NCI-H345 treated with DMSO at 0.1 percent for 48 hours (cell line): ENCODE data around the gene FILIP1L.
A peak's percentile ranks its signal among the peaks of the same experiment; 100 is the strongest.

ENCODE experiments used
- DNase-seq: peaks from one replicate; lab custom pipeline; 2025; ENCODE audit not compliant: unreplicated experiment; lab: John Stamatoyannopoulos, UW

FILIP1L gene

DNA sequence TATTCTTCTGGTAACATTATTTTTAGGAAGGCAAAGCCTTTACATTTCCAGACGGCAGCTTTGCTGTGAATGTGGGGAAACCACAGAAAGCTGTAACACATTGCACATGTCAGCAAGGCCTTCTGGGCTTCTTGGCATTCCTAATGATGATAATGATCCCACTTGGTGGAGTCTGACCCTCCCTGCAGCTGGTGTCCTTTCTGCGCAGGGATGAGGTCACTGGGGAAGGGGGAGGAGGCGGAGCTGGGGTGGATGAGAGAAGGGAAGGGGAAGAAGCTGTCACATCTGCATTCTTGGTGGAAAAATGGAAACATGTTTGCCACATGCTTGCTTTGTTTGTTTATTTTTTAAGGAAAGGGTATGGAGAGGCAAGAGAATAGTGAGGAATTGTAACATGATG, 68.6 kb downstream of the FILIP1L start:
- no peak for DNase-seq

DNA sequence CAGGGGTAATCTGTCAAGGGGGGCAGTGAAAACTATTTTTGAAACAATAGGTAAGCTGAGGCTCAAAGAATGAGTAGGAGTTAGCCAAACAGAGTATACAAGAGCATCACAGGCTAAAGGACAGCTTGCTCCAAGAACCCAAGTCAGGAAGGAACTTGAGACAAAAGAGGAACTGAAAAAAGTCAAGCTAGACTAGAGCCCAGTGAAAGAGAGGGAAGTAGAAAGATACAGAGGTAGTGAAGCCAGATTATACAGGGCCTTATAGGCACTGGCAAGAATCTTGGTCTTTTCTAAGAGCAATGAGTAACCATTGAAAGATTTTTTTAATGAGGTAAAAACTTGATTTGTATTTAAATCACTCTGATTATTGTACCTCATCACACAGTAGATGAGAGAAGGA, 69.9 kb downstream of the FILIP1L start:
- no peak for DNase-seq

GRCh38 chr3:100043271-100043670, 71.0 kb downstream of the FILIP1L start:
- no peak for DNase-seq

- no peak for DNase-seq
Observed at GRCh38 chr3:100042166-100042981, 71.9 kb downstream of the FILIP1L start.

DNA sequence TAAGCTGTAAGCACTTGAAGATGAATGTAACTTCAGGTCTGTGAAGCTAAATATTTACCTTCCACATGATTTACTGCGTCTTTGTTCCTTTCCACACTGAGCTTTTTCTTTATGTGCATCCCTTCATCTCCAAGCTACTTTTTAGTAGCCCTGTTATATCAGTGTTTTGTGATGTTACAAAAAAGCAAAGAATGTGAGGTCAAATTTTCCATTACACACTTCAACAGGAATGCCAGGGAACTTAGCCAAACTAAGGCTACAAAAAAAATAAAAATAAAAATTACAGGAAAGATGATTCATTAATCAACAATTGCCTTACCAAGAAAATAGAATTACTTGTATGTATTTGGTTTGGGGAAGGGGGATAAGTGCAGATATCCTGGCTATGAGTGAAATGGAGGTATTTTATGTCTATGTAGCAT, 73.0 kb downstream of the FILIP1L start:
- DNase-seq, result no peak

GRCh38 chr3:100040451-100041225, 73.7 kb downstream of the FILIP1L start:
- no peak for DNase-seq

GRCh38 chr3:100039075-100039474, 75.2 kb downstream of the FILIP1L start:
- no peak for DNase-seq

- DNase-seq, result no peak
Observed at GRCh38 chr3:100033903-100034471, 80.3 kb downstream of the FILIP1L start.

- DNase-seq, result no peak
Observed at GRCh38 chr3:100033184-100033583, 81.1 kb downstream of the FILIP1L start.

DNA sequence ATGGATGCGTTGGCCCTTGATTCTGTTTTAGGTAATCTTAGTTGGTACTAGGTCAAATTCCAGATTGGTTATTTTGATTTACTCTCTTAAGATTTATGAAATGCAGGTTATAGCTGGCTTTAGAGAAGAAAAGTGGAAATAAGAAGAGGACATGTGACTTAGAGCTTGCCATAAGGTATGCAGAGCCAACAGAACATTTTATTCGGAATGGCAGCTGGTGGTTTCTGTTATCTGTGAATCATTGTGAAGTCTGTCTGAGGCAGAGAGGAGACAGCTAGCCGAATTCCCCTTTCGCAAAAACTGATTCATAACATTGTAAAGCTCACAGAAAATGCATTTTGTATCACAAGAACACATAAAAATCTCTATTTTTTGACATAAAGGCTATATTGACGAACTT, 82.1 kb downstream of the FILIP1L start:
- DNase-seq, result no peak

DNA sequence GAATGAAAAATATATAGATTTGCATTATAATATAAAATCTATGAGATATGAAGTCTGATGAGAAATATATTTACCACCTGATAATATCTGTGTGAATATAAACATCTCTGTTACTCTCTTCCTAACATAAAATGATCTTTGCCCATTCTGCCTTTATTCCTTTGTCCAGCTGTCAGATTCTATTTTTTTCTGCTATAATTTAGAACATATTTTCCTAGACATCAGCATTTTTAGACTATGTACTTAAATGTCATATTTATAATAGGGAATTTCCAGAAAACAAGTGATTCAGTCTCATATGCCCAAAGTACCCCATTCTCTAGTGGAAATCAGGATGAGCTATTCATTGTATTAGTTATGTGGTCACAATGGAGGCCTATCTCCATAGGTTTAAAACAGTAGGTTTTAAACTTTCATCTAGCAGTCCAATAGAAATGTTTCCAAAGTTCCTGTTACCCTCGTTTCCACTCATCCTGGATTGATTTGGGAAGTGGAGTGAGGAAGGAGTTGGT, 83.3 kb downstream of the FILIP1L start:
- no peak for DNase-seq

DNA sequence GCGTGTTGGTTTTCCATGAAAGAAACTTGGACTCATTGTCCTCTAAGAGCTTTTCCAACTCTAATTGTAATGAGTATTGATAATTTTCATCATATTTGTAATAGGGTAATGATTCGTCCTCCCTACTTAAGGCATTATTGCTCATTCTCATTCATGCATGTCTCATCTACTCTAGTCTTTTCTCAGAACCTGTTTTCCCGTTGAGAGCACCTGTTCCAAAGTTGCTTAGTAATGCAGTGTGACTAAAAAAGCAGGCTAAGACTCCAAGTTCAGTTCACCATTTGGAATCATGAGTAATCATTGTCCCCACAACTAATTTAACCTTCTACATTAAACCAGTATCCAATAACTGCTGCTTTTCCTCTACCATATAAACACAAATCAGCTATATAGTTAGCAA, 84.0 kb downstream of the FILIP1L start:
- DNase-seq, result peak; percentile 3

DNA sequence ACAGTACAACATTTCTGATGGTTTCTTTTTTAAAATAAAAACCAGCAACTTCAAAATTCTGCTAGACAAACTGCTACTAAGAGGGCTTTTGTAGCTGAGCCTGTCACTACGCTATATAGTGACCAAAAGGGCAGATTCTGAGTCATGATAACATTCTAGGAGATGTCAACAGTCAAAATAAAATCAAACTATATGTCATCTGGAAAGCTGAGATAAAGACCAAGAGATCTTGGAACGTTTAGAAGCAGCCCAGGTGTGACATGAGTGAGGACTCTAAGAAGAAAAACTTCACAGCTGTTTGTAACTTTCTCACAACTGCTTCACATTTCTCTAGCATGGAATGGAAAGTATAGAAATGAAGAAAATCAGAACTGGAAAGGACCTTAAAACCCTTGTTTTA, 84.6 kb downstream of the FILIP1L start:
- no peak for DNase-seq

GRCh38 chr3:100029052-100029451, 85.2 kb downstream of the FILIP1L start:
- no peak for DNase-seq

- DNase-seq, result no peak
Observed at GRCh38 chr3:100027321-100027720, 87.0 kb downstream of the FILIP1L start.

DNA sequence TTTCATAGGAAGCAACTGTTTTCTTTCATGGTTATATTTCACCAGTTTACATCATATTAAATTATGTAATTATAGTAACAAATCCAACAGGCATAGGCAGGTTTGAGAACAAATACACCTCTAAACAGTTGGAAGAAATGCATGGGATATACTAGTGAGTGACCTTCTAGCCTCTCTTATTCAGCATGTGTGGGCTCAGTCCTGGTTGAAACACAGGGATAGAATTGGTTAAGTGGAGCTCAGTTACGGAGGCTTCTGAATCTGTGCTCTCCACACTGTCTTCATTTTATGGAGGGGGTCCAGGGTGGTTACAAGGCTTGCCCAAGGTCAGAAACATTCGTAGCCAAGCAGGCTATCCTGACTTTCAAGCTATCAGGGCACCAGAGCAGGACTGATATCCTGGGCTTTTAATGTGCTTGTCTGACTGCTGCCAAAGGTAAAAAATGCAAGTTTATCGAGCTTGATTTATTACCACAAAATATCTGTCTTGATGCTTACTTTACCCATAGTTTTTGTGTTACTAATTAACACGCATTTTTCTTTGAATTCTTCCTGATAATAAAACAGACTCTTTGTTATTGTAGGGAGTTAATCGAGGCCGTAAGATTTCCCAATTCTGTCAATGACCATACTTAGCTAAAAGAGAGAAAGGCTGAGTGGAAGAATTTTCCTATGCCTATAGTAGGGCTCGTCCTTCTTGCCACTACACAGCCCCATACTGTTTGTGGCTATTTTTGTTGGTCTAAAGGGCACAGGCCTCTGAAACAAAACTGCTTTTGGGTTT, 89.6 kb downstream of the FILIP1L start:
- no peak for DNase-seq

GRCh38 chr3:100023595-100023994, 90.7 kb downstream of the FILIP1L start:
- DNase-seq, result no peak

GRCh38 chr3:100023150-100023549, 91.2 kb downstream of the FILIP1L start:
- DNase-seq, result no peak

GRCh38 chr3:100022506-100022905, 91.8 kb downstream of the FILIP1L start:
- DNase-seq, result no peak

DNA sequence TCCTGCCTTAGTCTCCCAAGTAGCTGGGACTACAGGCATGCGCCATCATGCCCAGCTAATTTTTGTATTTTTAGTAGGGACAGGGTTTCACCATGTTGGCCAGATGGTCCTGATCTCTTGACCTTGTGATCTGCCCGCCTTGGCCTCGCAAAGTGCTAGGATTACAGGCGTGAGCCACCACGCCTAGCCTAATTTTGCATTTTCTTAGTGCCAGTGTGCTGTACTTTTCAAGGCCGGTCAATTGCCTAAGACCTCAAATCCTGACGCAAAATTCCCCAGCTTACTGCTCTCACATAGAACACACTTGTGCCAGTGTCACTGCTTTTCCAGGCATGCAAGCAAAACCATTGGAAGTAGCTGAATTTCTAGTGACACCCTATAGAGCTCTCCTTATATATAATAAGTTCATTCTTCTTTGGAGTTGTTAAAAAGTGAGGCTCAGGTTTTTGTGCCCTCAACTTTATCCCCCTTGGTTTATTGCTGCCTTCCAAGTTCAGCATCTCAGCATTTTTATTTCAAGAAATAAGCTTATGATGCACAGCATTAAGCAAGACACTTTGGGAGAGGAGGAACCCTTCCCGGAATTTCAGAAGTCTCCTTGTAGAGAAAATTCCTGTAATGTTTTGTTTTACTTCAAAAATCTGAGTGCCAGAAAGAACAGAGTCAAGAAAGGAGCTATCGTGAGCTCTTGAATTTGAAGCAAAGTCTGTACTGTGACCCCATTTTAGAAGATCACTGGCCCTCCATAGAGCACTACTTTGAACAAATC, 93.2 kb downstream of the FILIP1L start:
- no peak for DNase-seq
